ENCODE measurements around the gene ZFAND2B.
A peak's percentile ranks its signal among the peaks of the same experiment; 100 is the strongest.
"Not testable (repeated sequence)": the region's sequence is repeated elsewhere in the genome, so short reads cannot be mapped to it uniquely, and the experiment has no call there.

ZFAND2B gene

DNA sequence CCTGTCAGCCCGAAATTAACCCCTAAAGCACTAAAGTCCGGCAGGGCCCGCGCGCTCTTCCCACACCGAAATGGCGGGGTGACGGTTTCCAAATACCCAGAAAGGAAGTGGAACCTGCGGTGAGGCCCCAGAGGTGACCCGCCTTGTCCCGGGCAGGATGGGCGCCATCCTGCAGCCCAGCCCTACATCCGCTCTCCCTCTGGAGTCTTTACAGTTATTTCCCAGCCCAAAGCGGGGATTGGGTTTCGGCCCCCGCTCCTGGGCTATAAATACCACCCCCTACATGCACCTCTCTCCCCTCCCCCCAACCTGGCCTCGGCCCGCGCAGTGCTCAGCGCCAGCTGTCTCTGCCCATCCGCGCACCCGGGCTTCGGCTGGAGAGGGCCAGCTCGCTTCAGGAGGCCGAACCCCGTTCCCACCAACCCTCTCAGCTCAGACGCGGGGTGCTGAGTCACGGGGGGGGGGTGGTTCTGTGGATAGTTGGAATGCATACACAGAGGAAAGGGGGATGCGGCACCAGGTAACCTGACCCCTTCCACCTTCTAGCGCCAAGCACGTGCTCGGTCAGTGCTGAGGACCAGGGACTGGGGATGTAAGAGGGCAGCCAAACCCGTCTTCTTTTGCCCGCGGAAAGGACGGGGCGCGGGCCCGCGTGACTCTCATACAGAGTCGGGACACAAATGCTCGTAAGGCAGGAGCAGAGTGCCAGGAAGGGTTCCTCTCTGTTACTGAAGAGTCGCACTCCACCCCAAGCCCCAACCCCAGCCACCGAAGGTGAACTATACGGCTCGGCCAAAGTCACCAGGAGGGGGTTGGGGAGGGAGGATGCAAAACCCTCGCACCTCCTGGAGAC is 46.5 kb downstream of the ZFAND2B start, which contains the start of gene TUBA4B:
TUBA4B (plus strand) TSS at position 344 of the 853 bp plus-strand sequence; CDS start at position 509, 165 bp downstream.
- DNase-seq = no peak

DNA sequence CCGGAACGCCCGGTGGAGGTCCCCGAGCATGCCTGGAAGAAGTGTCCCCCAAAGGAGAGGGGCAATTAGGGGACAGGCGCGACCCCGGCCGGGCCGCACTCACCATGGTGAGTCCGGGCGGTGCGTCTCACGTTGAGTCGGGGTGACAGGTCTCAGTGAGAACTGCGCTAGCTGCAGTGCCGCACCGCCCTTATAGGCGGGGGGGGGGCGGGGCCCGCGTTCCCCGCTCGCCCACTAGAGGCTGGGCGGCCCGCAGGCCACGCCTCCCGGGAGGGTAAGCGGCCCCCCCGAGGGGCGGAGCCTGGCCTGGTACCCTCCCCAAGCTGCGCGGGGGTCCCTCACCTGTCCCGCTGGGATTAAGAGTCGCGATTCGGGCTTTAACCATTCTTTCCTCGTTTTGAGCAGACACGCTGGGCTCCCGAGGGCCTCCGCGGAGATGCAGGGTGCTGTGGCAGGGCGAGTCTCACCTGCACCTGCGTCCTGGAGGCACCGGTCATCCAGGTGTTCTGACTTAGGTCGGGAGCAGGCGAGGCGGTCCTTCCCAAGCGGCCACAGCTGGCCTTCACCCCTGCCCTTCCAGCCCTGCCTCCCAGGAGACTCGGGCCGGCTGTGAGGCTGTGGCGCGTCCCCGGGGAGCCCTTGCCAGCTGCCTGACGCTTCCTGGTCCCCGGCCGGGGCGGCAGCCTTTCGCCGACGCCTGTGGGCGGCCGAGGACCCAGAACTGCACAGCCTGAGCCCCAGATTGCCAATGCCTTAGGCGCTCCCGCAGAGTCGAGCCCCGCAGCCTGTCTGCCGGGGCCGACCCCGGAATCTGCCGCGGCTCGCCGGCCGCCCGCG is 47.4 kb downstream of the ZFAND2B start, which contains the start of gene TUBA4A:
TUBA4A (minus strand) TSS at position 166 of the 837 bp plus-strand sequence; CDS start at position 106, 60 bp downstream.
- DNase-seq = peak; percentile 55

DNA sequence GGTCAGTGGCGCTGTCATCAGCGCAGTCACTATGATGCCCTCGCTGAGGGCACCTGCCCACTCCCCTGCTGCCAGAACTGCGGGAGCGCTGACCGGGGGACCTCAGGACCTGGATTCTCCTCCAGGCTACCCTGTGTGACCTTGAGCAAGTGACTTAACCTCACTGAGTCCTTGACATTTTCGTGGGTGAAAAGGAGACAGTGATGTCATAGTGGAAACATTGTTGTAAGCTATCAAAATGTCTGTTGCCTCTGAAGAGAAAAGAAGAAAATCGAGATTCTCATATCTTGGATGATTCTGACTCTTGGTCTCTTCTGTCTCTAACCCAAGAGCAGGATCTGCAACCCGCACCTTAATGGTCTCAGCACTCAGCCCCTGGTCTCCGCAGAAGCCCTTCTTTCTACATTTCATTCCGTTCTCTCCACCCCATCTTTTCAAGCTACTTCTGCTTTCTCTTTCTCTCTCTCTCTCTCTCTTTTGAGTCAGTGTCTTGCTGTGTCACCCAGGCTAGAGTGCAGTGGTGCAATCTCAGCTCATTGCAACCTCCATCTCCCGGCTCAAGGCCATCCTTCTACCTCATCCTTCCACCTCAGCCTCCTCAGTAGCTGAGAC is 48.1 kb downstream of the ZFAND2B start:
- DNase-seq = no peak

DNA sequence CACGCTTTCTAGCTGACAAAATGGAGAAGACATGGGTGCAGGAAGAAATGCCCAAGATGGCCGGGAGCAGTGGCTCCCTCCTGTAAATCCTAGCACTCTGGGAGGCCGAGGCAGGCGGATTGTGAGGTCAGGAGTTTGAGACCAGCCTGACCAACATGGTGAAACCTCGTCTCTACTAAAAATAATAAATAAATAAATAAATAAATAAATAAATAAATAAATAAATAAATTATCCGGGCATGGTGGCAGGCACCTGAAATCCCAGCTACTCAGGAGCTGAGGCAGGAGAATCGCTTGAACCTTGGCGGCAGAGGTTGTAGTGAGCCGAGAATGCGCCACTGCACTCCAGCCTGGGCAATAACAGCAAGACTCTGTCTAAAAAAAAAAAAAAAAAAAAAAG is 52.4 kb downstream of the ZFAND2B start:
- DNase-seq = not testable (repeated sequence)

Data from NCI-H1105 (cell line).